ENCODE results near the gene ADAM30.

Gene ADAM30

DNA sequence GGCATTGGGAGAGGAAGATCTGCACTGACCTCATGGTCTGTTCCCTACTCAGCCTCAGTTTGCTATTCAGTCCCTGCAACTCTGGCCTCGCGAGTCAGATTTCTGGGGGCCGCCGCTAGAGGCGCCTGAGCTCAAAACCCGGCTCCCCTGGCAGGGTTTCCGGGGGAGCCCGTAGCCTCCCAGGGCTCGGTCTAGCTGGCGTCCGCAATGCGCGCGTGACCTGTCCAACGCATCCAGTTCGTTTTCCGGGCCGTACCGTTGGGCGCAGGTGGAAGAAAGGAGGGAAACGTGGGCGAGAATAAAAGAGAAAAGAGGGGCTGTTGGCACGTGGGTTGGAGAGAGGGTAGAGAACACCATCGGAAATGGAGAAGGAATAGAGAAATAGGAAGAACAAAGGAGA, at the start of gene ADAM30:
Gene ADAM30 (minus strand): TSS at position 213 of the 400 bp plus-strand sequence. CDS start 179 bp downstream, at position 34.
- no peak for DNase-seq (ENCODE audit: low read depth)

DNA sequence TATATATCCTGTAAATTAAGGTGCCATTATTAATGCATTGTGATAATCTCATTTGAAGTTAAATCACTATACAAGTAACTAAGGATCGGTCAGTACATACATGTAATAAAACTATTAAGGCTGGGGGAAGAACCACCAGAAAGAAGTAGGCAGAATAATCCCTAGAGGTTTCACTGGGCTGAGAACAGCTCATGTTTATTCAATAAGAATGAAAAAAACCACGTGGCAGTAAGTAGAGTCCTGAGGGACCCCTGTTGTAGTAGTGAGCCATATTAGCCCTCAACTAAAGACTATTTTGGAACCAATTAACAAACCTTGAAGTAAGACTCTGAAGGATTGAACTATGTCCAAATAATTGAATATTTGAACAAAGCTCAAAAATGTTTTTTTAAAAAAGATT, 46.9 kb upstream of the ADAM30 start:
- no peak for DNase-seq (ENCODE audit: low read depth)

DNA sequence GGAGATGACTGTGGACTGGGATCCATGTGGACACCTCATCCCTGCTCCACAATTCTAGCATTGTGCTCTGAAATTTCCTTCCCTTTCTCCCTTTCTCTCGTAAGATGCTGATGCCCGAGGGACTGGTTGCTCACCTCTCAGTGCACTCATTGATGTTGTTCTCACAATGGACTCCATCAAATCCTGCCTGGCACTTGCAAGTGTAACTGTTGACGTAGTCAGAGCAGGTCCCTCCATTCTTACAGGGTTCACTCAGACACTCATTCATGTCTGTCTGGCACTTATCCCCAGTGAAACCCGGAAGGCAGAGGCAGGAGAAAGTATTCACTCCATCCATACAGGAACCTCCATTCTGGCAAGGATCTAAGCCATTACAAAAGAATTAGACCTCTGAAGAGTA, 45.1 kb upstream of the ADAM30 start:
- DNase-seq (ENCODE audit: low read depth), result no peak

DNA sequence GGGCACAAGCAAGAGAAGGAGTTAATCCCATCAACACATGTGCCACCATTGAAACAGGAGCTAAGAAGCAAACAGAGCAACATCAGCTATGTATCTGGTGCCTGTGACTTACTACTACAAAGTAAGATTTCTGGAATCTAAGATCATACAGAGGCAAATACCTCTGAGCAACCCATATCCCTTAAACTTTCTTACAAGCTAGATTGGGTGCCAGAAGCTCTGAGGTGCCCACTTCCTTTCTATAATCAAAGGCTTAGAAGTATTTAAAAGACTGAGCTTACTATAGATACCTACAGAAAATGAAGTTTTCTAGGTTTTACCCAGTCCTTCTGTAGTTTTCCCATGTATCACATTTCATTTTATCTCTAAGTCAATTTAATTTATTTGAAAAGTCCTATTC, 44.4 kb upstream of the ADAM30 start:
- no peak for DNase-seq (ENCODE audit: low read depth)

DNA sequence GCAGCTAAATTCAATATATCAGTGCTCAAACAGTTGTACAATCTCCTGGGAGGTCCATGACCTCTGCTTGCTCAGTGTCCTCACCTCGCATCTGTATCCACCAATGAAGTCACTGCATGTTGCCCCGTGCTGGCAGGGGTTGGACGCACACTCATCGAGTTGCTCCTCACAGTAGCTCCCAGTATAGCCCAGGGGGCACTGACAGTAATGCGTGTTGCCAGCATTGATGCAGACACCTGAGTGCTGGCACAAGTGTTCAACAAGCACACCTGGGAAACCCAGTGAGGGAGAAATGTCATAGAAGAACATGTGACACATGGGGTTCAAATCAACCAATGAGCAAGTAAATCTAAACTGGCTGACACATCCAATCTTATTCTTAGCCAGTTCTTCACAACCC, 40.9 kb upstream of the ADAM30 start:
- no peak for DNase-seq (ENCODE audit: low read depth)

GRCh38 chr1:119935915-119936314, 39.6 kb upstream of the ADAM30 start:
- DNase-seq (ENCODE audit: low read depth), result no peak

DNA sequence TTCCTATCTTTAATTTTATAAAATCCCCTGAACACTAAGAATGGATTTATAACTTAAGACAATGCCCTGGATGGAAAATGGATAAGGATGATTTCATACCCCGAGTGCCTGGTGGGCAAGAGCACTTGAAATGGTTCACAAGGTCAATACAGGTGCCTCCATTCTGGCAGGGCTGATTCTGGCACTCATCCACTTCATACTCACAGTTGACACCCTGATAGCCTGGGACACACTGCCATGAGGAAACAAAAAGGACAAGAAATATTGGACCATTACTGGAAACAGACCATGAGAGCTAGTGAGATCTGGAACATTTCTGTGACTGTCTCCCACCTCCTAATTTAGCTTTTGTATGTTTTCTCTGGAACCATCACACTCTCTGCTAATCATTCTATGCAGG, 39.1 kb upstream of the ADAM30 start:
- no peak for DNase-seq (ENCODE audit: low read depth)

GRCh38 chr1:119933397-119933796, 37.1 kb upstream of the ADAM30 start:
- no peak for DNase-seq (ENCODE audit: low read depth)

DNA sequence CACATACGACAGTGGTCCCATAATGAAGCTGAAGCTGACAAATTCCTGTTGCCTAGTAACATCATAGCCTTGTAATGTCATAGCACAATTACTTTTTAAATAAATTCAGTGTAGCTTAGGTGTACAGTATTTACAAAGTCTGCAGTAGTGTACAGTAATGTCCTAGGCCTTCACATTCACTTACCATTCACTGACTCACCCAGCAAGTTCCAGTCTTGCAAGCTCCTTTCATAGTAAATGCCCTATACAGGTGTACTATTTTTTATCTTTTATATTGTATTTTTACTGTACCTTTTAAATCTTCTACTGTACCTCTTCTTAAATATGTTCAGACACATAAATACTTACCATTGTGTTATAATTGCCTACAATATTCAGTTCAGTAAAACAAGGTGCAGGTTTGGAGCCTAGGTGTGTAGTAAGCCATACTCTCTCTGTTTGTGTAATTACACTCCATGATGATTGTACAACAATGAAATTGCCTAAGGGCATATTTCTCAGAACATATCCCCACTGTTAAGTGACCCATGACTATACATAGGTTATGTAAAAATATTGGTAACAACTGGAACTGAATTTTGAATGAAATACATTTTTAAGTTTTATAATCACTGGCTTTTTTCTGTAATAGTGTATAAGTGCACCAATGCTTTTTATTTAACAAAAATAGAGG, 33.5 kb upstream of the ADAM30 start:
- no peak for DNase-seq (ENCODE audit: low read depth)

GRCh38 chr1:119926553-119926952, 30.2 kb upstream of the ADAM30 start:
- no peak for DNase-seq (ENCODE audit: low read depth)

DNA sequence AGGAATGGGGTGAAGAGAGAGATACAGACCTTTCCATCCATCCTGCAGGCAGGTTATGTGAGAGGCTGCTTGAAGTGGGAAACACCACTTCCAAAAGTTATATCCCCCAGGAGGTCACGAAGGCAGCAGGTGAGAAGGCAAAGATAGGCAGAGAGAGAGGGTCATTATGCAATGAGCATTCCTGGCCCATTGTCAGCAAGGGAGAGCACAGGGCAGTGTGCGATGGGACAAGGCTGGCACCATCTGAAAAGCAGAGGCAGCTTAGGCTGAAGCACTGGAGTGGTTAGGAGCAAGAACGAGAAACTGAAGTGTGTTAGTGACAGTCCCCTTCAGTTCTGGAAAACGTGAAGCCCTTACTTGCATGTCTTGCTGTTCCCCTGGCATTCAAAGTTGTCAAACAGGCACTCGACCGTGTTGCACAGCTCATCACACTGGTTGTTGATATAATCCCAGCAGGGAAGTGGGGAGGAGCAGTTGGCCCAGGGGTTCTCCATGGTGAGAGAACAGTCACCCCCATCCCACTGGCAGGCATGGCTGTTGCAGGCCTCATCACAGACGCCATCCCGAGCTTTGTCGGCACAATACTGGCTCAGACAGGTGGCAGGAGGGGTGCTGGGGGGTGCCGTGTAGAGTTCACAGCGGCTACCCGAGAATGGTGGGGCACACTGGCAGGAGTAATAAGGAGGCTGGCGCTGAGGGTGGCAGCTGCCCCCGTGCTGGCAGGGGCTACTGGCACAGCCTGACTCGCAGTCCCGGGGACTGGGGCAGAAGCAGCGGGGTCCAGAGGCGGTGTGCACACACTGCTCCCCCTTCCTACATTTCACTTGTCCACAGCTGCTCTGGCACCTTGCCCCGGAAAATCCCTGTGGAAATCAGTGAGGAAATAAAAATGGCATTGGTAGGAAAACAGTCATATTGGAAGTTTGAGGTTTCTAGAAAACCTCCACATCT, 28.9 kb upstream of the ADAM30 start:
- DNase-seq (ENCODE audit: low read depth), result no peak

DNA sequence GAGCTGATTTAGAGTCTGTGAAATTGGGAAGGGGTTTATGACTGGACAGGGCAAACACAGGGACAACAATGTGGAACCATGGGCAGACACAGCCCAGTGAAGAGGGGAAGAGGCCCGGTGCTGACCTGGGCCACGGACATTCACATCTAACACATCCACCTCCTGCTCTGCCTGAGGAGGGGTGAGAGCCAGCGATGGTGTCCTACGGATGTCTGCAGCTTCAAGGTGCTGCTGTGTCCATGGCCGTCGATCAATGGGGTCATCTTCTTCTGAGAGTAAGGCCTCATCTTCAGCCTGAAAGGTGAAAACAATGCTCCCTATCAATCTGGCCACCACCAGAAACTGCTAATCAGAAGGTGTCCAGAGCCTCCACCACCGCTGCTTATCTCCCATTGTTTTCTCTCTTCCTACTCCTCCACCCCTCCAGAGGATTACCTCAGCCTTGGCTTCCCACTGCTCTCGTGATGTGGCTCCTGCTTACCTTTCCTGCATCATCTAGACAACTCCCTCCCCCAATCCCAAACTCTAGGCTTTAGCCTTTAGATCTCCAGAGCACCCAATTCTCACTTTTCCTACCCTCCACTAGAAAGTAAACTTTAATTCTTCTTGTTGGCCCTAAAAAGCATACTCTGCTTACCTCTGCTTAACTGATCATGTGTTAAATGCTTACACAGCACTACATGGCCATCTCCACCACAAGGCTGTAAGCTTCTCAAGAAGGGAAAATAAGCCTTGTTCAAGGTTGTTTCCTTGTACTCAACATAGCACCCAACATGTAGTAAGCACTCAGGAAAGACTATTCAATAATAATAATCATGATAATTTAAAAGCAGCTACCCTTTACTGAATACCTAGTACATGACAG, 24.0 kb upstream of the ADAM30 start:
- DNase-seq (ENCODE audit: low read depth), result no peak

GRCh38 chr1:119919241-119919640, 22.9 kb upstream of the ADAM30 start:
- no peak for DNase-seq (ENCODE audit: low read depth)

DNA sequence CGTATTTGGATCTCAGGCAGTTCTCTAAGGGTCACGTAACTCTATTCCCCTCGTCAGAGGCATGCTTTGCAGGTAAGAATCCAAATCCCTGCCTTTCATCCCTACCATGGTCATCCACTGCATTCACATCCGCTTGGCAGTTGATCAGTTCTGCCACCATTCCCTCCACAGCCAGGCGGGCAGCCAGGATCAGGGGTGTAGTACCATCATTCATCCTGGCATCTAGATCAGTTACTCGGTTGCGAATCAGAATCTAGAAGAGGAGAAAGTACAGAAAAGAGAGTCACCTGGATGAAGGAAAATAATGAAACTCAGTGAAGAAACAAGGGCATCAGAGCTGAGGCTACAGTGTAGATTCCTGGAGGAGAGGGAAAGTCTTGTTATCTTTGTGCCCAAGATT, 22.0 kb upstream of the ADAM30 start:
- DNase-seq (ENCODE audit: low read depth), result no peak

- DNase-seq (ENCODE audit: low read depth), result no peak
Measured at GRCh38 chr1:119917304-119918055, 21.2 kb upstream of the ADAM30 start.

DNA sequence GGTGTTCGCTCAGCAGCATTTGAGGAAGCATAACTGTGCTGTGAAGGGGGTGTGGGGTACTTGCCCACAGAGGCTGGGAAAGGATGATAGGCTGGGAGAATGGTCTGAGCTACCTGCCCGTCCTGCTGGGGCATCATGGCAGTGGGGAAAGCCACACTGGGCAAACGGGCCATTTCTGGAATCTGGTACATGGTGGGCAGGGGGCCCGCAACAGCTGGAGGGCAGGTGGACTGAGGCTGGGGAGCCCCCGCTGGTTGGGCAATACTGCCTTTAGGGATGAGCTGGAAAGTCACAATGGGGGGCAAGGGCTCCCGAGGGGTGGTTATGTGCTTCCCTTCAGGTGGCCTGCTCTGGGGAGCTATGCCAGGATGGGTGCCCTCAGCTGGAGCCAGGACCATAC, 19.2 kb upstream of the ADAM30 start:
- no peak for DNase-seq (ENCODE audit: low read depth)

DNA sequence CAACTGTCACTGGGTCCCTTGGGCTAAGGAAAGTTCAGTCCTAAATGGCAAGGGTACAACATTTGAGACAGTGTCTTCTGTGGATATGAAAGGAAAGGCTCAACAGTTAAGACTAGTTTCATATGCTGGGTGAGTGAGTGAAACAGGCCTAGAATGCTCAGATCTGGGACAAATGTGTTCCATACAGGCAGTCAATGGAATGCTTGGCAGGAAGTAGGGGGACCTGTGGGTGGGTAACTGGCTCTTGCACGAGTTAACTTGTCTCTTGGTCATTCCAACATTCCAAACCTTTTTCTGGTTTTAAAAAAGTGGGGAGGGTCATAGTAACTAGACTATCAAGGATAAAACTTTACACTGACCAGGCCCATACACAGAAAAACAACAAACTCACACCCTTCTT, 17.8 kb upstream of the ADAM30 start:
- DNase-seq (ENCODE audit: low read depth), result no peak

GRCh38 chr1:119912963-119913362, 16.6 kb upstream of the ADAM30 start:
- no peak for DNase-seq (ENCODE audit: low read depth)

- DNase-seq (ENCODE audit: low read depth), result no peak
Measured at GRCh38 chr1:119911775-119912174, 15.5 kb upstream of the ADAM30 start.

DNA sequence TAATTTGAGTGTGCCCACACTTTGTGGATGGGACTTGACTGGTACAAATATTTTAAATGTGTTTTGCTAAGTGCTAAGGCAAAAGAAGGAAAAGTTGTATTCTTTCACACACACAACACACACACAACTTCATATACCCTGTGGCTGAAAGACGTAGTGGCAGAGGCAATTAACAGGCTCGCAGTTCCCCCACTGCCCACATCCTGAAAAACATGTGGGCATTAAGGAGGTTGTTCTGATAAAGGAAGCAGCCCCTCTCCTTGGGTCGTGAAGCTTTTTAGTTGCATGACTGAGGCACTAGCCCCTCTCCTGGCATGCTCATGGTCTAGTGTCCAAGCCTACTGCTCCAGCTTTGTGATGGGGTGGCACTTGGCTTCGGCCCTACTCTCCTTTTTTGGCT, 14.3 kb upstream of the ADAM30 start:
- DNase-seq (ENCODE audit: low read depth), result no peak

- no peak for DNase-seq (ENCODE audit: low read depth)
Measured at GRCh38 chr1:119909890-119910596, 13.7 kb upstream of the ADAM30 start.
